ENCODE measurements around the gene FLT1.

- no peak for TF ChIP-seq GATA3 (IDR thresholded peaks at IDR 0.05; ENCODE audit: low read depth, low read length)
- TF ChIP-seq GATA2 (IDR thresholded peaks at IDR 0.05; ENCODE audit: low read depth, low read length) = no peak
Observed at GRCh38 chr13:28327373-28328270, 167.3 kb downstream of the FLT1 start.

Data from SH-SY5Y (cell line).